Endothelial cell of umbilical vein (primary cell): ENCODE data around the gene IGF1. TPM values are rescaled to one million over a fixed set of nuclear protein-coding genes. Genes with fewer than 3 reads are reported as not detected.

Experiments
- BruUV-seq: library from RNA; stranded (reverse); fragments of 400-500 nt; replicated peaks from 2 replicates; lab custom pipeline; 2021; lab: Mats Ljungman, UMichigan
- CTCF ChIA-PET: fragments of 300-600, 350-600 bp; sonication (Branson Sonifier 250); formaldehyde crosslinking; loops from one replicate; lab custom pipeline; 2021; ENCODE audit warnings: antibody characterized with exemption, inconsistent platforms; lab: Charles Lee
- POLR2A ChIA-PET: fragments of 300-600, 350-600 bp; sonication (Branson Sonifier 250); formaldehyde crosslinking; loops from one replicate; lab custom pipeline; 2021; ENCODE audit warnings: antibody characterized with exemption, inconsistent platforms; lab: Charles Lee
- DNase-seq: peaks from one replicate; pipeline ENCODE4 v3.0.0-alpha.2; 2011; ENCODE audit warnings: low read depth, low spot score
- FAIRE-seq: peaks from 2 replicates; lab custom pipeline; 2011; peaks lifted over from hg19 to GRCh38; lab: Jason Lieb, UNC
- H2AFZ ChIP-seq: 2 replicates; pipeline ENCODE4 v1.6.0; 2012; ENCODE audit warnings: low read depth, low read length, control low read depth, inconsistent platforms
- H3K27ac ChIP-seq: 2 replicates; pipeline ENCODE4 v1.5.1; 2011; ENCODE audit warnings: low read depth, mild to moderate bottlenecking, control low read depth, low read length, moderate library complexity; ENCODE audit not compliant: insufficient read depth
- H3K27me3 ChIP-seq, 2 experiments: 2 replicates each; pipeline versions ENCODE4 v1.6.0 to v1.6.1; 2011; ENCODE audit warnings: low read length in 2 of 2, mixed read lengths in 1 of 2; ENCODE audit not compliant: control insufficient read depth in 2 of 2, insufficient read depth in 2 of 2
- H3K36me3 ChIP-seq, 2 experiments: 2 replicates in 1 of 2; 3 replicates in 1 of 2; pipeline ENCODE4 v1.5.1; 2011; ENCODE audit warnings: low read length in 2 of 2, mild to moderate bottlenecking in 1 of 2, moderate library complexity in 1 of 2; ENCODE audit not compliant: control insufficient read depth in 2 of 2, insufficient read depth in 2 of 2; ENCODE audit errors: extremely low read depth in 1 of 2
- H3K4me1 ChIP-seq: 3 replicates; pipeline ENCODE4 v1.5.1; 2011; ENCODE audit warnings: mild to moderate bottlenecking, low read length; ENCODE audit not compliant: control insufficient read depth, insufficient read depth; ENCODE audit errors: extremely low read depth
- H3K4me2 ChIP-seq: 2 replicates; pipeline ENCODE4 v1.6.1; 2011; ENCODE audit warnings: low read length, control low read depth, mixed read lengths; ENCODE audit not compliant: insufficient read depth
- H3K4me3 ChIP-seq, 3 experiments: fragments of 200-600 bp in 1 of 3; sonication (generic), shearing (Covaris generic) in 1 of 3; replicated peaks in 1 of 3; 2 replicates each; pipeline ENCODE4 v1.5.1; 2011 to 2016; ENCODE audit warnings: control low read depth in 3 of 3, low read length in 3 of 3, mild to moderate bottlenecking in 2 of 3, inconsistent platforms in 1 of 3, low read depth in 1 of 3, moderate library complexity in 1 of 3; ENCODE audit not compliant: insufficient read depth in 1 of 3
- H3K79me2 ChIP-seq: 2 replicates; pipeline ENCODE4 v1.6.0; 2012; ENCODE audit warnings: low read length, inconsistent platforms; ENCODE audit not compliant: control insufficient read depth, insufficient read depth
- H3K9ac ChIP-seq: replicated peaks from 2 replicates; pipeline ENCODE3; 2011; ENCODE audit warnings: low read length, control low read depth; ENCODE audit not compliant: insufficient read depth; ENCODE audit errors: extremely low read depth
- H3K9me1 ChIP-seq: replicated peaks from 3 replicates; pipeline ENCODE4 v1.6.0; 2011; ENCODE audit warnings: mild to moderate bottlenecking, low read length; ENCODE audit not compliant: control insufficient read depth, insufficient read depth; ENCODE audit errors: extremely low read depth
- H3K9me3 ChIP-seq: replicated peaks from 2 replicates; pipeline ENCODE4 v1.5.1; 2012; ENCODE audit warnings: low read length, inconsistent platforms; ENCODE audit not compliant: control insufficient read depth, insufficient read depth
- H4K20me1 ChIP-seq: replicated peaks from 2 replicates; pipeline ENCODE3; 2011; ENCODE audit warnings: mild to moderate bottlenecking, low read length; ENCODE audit not compliant: control insufficient read depth, insufficient read depth; ENCODE audit errors: extremely low read depth
- EZH2 ChIP-seq: IDR thresholded peaks from 2 replicates; pipeline ENCODE4 v1.6.1; 2012; ENCODE audit warnings: borderline replicate concordance, low read depth, mild to moderate bottlenecking, moderate library complexity, low read length, inconsistent platforms; ENCODE audit not compliant: severe bottlenecking
- FOS ChIP-seq: IDR thresholded peaks from 2 replicates; pipeline ENCODE4 v1.6.1; 2011; ENCODE audit warnings: mild to moderate bottlenecking, low read length, moderate library complexity, borderline replicate concordance; ENCODE audit not compliant: insufficient read depth
- GATA2 ChIP-seq: IDR thresholded peaks from 2 replicates; pipeline ENCODE4 v1.7.0; 2011; ENCODE audit warnings: low read depth, mild to moderate bottlenecking, moderate library complexity, mixed read lengths, low read length; ENCODE audit not compliant: insufficient read length, insufficient read depth
- JUN ChIP-seq: IDR thresholded peaks from 2 replicates; pipeline ENCODE4 v1.6.1; 2011; ENCODE audit warnings: borderline replicate concordance, low read depth; ENCODE audit not compliant: insufficient read length, insufficient read depth
- MAX ChIP-seq: IDR thresholded peaks from 2 replicates; pipeline ENCODE4 v1.6.1; 2011; ENCODE audit not compliant: insufficient read depth, insufficient read length
- MYC ChIP-seq: IDR thresholded peaks from one replicate; pipeline ENCODE4 v1.6.1; 2011; ENCODE audit warnings: mild to moderate bottlenecking, low read depth, low read length
- POLR2A ChIP-seq: IDR thresholded peaks from 2 replicates; pipeline ENCODE4 v1.6.1; 2012; ENCODE audit warnings: low read depth, mild to moderate bottlenecking, control low read depth, low read length
- POLR2AphosphoS5 ChIP-seq: IDR thresholded peaks from 2 replicates; pipeline ENCODE4 v1.6.1; 2012; ENCODE audit warnings: low read depth, mild to moderate bottlenecking, control low read depth, low read length, moderate library complexity; ENCODE audit not compliant: insufficient read depth
- dilution Hi-C: fragments of 300-500 bp; cut with MboI; formaldehyde crosslinking; loops from one replicate; pipeline ENCODE4 v1.15.0; 2019; ENCODE audit warnings: low sequenced_read_pairs; ENCODE audit not compliant: extremely low pct_ligation_motif_present
- intact Hi-C: fragments of 100-400 bp; cut with micrococcal nuclease; formaldehyde crosslinking; loops from one replicate; pipeline ENCODE4 v1.10.0; 2022
- polyA plus RNA-seq, 4 experiments: library from polyadenylated mRNA; depleted of rRNA in 3 of 4; stranded (reverse) in 3 of 4; unstranded in 1 of 4; fragments of >200 nt; gene quantifications; 2 replicates each; pipeline versions ENCODE4 v1.2.1 to v1.2.3, GENCODE V29; 2011 to 2012; ENCODE audit warnings: missing spikeins in 1 of 4
- total RNA-seq: library from RNA; stranded (reverse); gene quantifications from 2 replicates; pipeline ENCODE4 v1.2.3, GENCODE V29; 2021

IGF1 gene
- total and polyA plus RNA-seq, 2 donors (not counting 3 experiments of a cell fraction or from before 2014, with no cell fraction given), result 0.10 TPM; not detected in 1

GRCh38 chr12:102510031-102510430 lies 29.7 kb upstream of the IGF1 start:
- H3K4me3 ChIP-seq, result no peak overlapping the region
- no peaks in the 10 kb centered on the region for H3K79me2 ChIP-seq
- no peak for TF ChIP-seq POLR2A
- TF ChIP-seq MAX, result no peak
- no peak for TF ChIP-seq JUN
- TF ChIP-seq FOS, result no peak
- TF ChIP-seq GATA2, result no peak
- no peak for TF ChIP-seq EZH2
- TF ChIP-seq MYC, result no peak
- CTCF ChIA-PET, result interaction anchor here (1.2 kb wide), 1 partner anchor 26 kb away, joined by 9 read pairs; no protein-coding TSS in a partner anchor
- dilution Hi-C loops, result no loop called here
- H2AFZ ChIP-seq, result no peak overlapping the region
- H3K9me1 ChIP-seq, result no peaks in the 10 kb centered on the region
- no TSS peak for BruUV-seq
- FAIRE-seq (no peak), DNase-seq (no peak)
- no peaks in the 10 kb centered on the region for H3K4me1 ChIP-seq
- no peak overlapping the region for H3K27ac ChIP-seq
- H3K4me2 ChIP-seq, result no peak overlapping the region
- POLR2A ChIA-PET, result no interaction called here
- no peaks in the 10 kb centered on the region for H3K36me3 ChIP-seq
- no peak overlapping the region for H3K9ac ChIP-seq
- intact Hi-C loops, result no loop called here
- no peaks in the 10 kb centered on the region for H3K27me3 ChIP-seq
- H3K9me3 ChIP-seq, result no peaks in the 10 kb centered on the region
- H4K20me1 ChIP-seq, result no peaks in the 10 kb centered on the region

GRCh38 chr12:102509123-102509626 lies 28.8 kb upstream of the IGF1 start:
- BruUV-seq, result no TSS peak
- Histone ChIP-seq H3K4me2 (no peak overlapping the region), H3K9ac (no peak overlapping the region), H3K4me1 (no peaks in the 10 kb centered on the region), H3K27ac (no peak overlapping the region), H3K4me3 (no peak overlapping the region), H2AFZ (no peak overlapping the region), H3K9me1 (no peaks in the 10 kb centered on the region), H4K20me1 (no peaks in the 10 kb centered on the region), H3K36me3 (no peaks in the 10 kb centered on the region), H3K9me3 (no peaks in the 10 kb centered on the region), H3K79me2 (no peaks in the 10 kb centered on the region), H3K27me3 (no peaks in the 10 kb centered on the region)
- FAIRE-seq (no peak), DNase-seq (no peak)
- intact Hi-C loops, result no loop called here
- ChIA-PET CTCF (interaction anchor here (1.2 kb wide), 1 partner anchor 25 kb away, joined by 9 read pairs; no protein-coding TSS in a partner anchor), POLR2A (no interaction called here)
- dilution Hi-C loops, result no loop called here
- TF ChIP-seq POLR2A (no peak), POLR2AphosphoS5 (no peak), JUN (no peak)
